Loucy (cell line): ENCODE results near the gene RESF1.
"Not testable (repeated sequence)": the region's sequence is repeated elsewhere in the genome, so short reads cannot be mapped to it uniquely, and the experiment has no call there.

Experiments used
- H2AFZ ChIP-seq: fragments of 200-600 bp; sonication (generic); 2 replicates; pipeline ENCODE4 v1.6.0; 2016; ENCODE audit warnings: antibody characterized with exemption, mild to moderate bottlenecking, low read length, moderate library complexity
- H3F3A ChIP-seq: fragments of 200-600 bp; 2 replicates; pipeline ENCODE4 v1.6.0; 2016; ENCODE audit warnings: antibody characterized with exemption, low read depth, mild to moderate bottlenecking
- H3K27me3 ChIP-seq: fragments of 200-600 bp; sonication (generic); 2 replicates; pipeline ENCODE4 v1.6.1; 2014; ENCODE audit warnings: low read length, mild to moderate bottlenecking; ENCODE audit not compliant: insufficient read depth, poor library complexity, severe bottlenecking
- H3K36me3 ChIP-seq: fragments of 200-600 bp; sonication (generic); 2 replicates; pipeline ENCODE4 v1.6.1; 2016; ENCODE audit warnings: low read length; ENCODE audit not compliant: insufficient read depth
- H3K4me1 ChIP-seq: fragments of 200-600 bp; sonication (generic); 2 replicates; pipeline ENCODE4 v1.5.1; 2014; ENCODE audit warnings: low read length, mild to moderate bottlenecking; ENCODE audit not compliant: insufficient read depth, poor library complexity, severe bottlenecking
- H3K4me2 ChIP-seq: fragments of 200-600 bp; sonication (generic); 2 replicates; pipeline ENCODE4 v1.6.0; 2014; ENCODE audit warnings: antibody characterized with exemption, low read length, low read depth, mild to moderate bottlenecking; ENCODE audit not compliant: poor library complexity, severe bottlenecking
- H3K4me3 ChIP-seq: fragments of 200-600 bp; sonication (generic); 2 replicates; pipeline ENCODE4 v1.5.1; 2014; ENCODE audit warnings: low read length, mild to moderate bottlenecking, mixed read lengths; ENCODE audit not compliant: poor library complexity, severe bottlenecking
- H3K79me2 ChIP-seq: fragments of 200-600 bp; sonication (generic); 2 replicates; pipeline ENCODE4 v1.6.1; 2014; ENCODE audit warnings: low read length; ENCODE audit not compliant: insufficient read depth
- H3K9ac ChIP-seq: fragments of 200-600 bp; sonication (generic); 2 replicates; pipeline ENCODE4 v1.6.0; 2014; ENCODE audit warnings: mild to moderate bottlenecking, low read depth, low read length, moderate library complexity; ENCODE audit not compliant: poor library complexity, severe bottlenecking
- H3K9me2 ChIP-seq: fragments of 200-600 bp; sonication (generic); replicated peaks from 2 replicates; pipeline ENCODE4 v1.6.1; 2016; ENCODE audit warnings: low read depth, low read length, mixed read lengths
- H3K9me3 ChIP-seq: fragments of 200-600 bp; sonication (generic); 2 replicates; pipeline ENCODE4 v1.6.1; 2014; ENCODE audit warnings: mild to moderate bottlenecking, antibody characterized with exemption, low read length, low read depth; ENCODE audit not compliant: insufficient read depth
- H4K20me1 ChIP-seq: fragments of 200-600 bp; sonication (generic); 2 replicates; pipeline ENCODE4 v1.6.0; 2014; ENCODE audit warnings: antibody characterized with exemption, low read length, mild to moderate bottlenecking; ENCODE audit not compliant: insufficient read depth, poor library complexity, severe bottlenecking
- CTCF ChIP-seq: fragments of 200-600 bp; sonication (generic); conservative IDR thresholded peaks from 2 replicates; pipeline ENCODE4 v1.5.1; 2014; ENCODE audit warnings: mild to moderate bottlenecking, antibody characterized with exemption, low read length
- EZH2phosphoT487 ChIP-seq: fragments of 200-600 bp; IDR thresholded peaks from 2 replicates; pipeline ENCODE4 v1.6.1; 2018; ENCODE audit warnings: antibody characterized with exemption, mild to moderate bottlenecking, moderate library complexity, borderline replicate concordance

RESF1 gene

DNA sequence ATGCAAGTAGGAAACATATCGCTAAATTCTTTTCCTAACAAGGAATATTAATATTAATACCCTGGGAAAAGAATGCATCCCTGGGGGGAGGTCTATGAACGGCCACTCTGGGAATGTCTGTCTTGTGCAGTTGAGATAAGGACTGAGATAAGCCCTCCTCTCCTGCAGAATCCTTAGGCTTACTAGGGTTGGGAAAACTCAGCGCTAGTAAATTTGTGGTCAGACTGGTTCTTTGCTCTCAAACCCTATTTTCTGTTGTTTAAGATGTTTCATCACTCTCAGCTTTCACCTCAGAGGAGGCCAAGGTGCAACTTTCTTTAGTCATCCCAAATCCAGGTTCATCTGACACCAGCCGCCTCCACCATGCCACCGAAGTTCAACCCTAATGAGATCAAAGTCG, 11.2 kb upstream of the RESF1 start:
- no peaks in the 10 kb centered on the region for H3K36me3 ChIP-seq
- peaks cover 4% of the 10 kb centered on the region; the same call in 1 of the 2 replicates for H3K9me3 ChIP-seq
- no peaks in the 10 kb centered on the region for H4K20me1 ChIP-seq

DNA sequence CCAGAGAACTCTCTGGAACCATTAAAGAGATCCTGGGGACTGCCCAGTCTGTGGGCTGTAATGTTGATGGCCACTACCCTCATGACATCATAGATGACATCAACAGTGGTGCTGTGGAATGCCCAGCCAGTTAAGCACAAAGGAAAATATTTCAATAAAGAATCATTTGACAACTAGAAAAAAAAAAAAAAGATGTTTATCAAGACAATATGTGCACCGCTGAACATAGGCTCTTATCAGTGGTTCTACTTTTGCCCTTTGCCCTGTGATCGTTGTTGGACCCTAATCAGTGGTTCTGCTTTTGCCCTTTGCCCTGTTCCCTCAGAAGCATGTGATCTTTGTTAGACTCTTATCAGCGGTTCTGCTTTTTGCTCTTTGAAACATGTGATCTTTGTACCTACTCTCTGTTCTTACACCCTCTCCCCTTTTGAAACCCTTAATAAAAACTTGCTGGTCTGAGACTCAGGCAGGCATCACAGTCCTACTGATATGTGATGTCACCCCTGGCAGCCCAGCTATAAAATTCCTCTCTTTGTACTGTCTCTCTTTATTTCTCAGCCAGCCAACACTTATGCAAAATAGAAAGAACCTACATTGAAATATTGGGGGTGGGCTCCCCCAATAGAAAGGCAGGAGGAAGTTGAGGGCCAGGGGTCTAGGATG, 10.4 kb upstream of the RESF1 start:
- H3K9ac ChIP-seq, H4K20me1 ChIP-seq, H3K36me3 ChIP-seq, H3K4me3 ChIP-seq, H2AFZ ChIP-seq, H3K79me2 ChIP-seq, H3K4me1 ChIP-seq, H3K9me2 ChIP-seq, H3F3A ChIP-seq, H3K4me2 ChIP-seq, H3K27me3 ChIP-seq, H3K9me3 ChIP-seq: not testable (repeated sequence)

More for the DNA sequence above, 11.2 kb upstream of the RESF1 start:
- Histone ChIP-seq H2AFZ (no peak overlapping the region), H3K4me3 (no peak overlapping the region), H3F3A (no peaks in the 10 kb centered on the region), H3K27me3 (no peaks in the 10 kb centered on the region), H3K79me2 (no peaks in the 10 kb centered on the region), H3K9ac (no peak overlapping the region), H3K9me2 (no peaks in the 10 kb centered on the region), H3K4me1 (no peaks in the 10 kb centered on the region), H3K4me2 (no peak overlapping the region)
- no peak for TF ChIP-seq EZH2phosphoT487
- no peak for TF ChIP-seq CTCF

- TF ChIP-seq CTCF (no peak), EZH2phosphoT487 (no peak)
Observed at GRCh38 chr12:31950088-31950487, 9.1 kb upstream of the RESF1 start.

GRCh38 chr12:31950492-31950891, 8.7 kb upstream of the RESF1 start:
- Histone ChIP-seq H3K27me3 (no peaks in the 10 kb centered on the region), H3K4me1 (peaks cover 5% of the 10 kb centered on the region), H3K4me2 (no peak overlapping the region), H3K36me3 (no peaks in the 10 kb centered on the region), H3F3A (no peaks in the 10 kb centered on the region), H2AFZ (no peak overlapping the region), H3K9ac (no peak overlapping the region), H3K9me3 (no peaks in the 10 kb centered on the region; the same call in 1 of the 2 replicates), H3K4me3 (no peak overlapping the region), H3K9me2 (no peaks in the 10 kb centered on the region), H3K79me2 (no peaks in the 10 kb centered on the region), H4K20me1 (no peaks in the 10 kb centered on the region)
- TF ChIP-seq EZH2phosphoT487 (no peak), CTCF (no peak)

More at GRCh38 chr12:31950088-31950487, 9.1 kb upstream of the RESF1 start:
- Histone ChIP-seq H3K9me3 (no peaks in the 10 kb centered on the region; the same call in 1 of the 2 replicates), H3K4me3 (no peak overlapping the region), H2AFZ (no peak overlapping the region), H3K4me1 (peaks cover 1% of the 10 kb centered on the region), H4K20me1 (no peaks in the 10 kb centered on the region), H3K27me3 (no peaks in the 10 kb centered on the region), H3K9ac (no peak overlapping the region), H3F3A (no peaks in the 10 kb centered on the region), H3K9me2 (no peaks in the 10 kb centered on the region), H3K36me3 (no peaks in the 10 kb centered on the region), H3K4me2 (no peak overlapping the region), H3K79me2 (no peaks in the 10 kb centered on the region)
